EH (cell line): ENCODE results near the gene SCAMP2.

Source experiments
- DNase-seq: peaks from one replicate; pipeline ENCODE4 v3.0.0-alpha.2; 2015; ENCODE audit warnings: low read depth

The SCAMP2 gene

DNA sequence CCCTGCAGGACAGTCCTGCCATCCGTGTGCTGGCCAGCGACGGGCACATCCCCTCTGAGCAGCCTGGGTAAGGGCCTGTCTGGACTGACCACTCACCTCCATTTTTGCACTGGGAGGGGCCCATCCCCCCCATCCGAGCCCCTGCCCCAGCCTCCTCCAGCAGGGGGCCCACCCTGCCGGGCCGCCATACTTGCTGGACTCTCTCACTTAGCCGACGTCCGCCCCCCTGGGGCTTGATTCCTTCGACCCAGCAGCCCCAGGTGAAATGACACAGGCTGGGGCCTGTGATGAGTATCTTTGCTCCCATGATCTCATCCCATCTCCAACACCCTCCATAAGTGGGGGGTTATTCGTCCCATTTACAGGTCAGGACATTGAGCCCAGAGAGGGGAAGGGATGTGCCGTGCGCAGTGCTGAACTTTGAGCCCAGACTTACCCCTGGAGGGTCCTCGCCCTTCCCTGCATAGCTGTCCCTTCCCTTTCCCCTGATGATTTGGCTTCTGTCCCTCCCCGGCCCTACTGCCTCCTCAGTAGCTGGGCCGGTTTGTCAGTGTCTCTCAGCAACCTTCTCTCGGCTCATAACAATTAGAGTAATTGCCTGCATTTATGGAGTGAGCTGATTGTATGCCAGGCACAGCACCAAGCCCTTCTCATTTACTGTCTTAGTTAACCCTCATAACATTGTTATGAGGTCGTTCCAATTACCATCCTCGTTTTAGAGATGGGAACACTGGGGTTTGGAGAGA, 56.4 kb downstream of the SCAMP2 start:
- peak; percentile 40 for DNase-seq

DNA sequence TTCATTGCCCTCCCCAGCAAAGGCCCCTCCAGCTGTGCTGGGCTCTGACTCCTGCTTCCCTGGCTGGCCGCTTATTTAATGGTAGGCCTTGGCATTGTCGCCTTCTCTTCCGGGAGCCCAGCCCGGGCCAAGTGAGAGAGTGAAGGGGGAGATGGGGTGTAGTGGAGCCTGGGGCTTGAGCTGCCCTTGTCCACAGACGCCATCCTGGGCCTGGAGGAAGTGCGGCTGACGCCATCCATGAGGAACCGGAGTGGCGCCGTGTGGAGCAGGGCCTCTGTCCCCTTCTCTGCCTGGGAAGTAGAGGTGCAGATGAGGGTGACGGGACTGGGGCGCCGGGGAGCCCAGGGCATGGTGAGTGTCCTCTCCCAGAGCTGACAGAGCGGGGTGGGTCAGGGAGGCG, 57.2 kb downstream of the SCAMP2 start:
- no peak for DNase-seq

GRCh38 chr15:74815121-74815934, 57.8 kb downstream of the SCAMP2 start:
- DNase-seq = no peak

DNA sequence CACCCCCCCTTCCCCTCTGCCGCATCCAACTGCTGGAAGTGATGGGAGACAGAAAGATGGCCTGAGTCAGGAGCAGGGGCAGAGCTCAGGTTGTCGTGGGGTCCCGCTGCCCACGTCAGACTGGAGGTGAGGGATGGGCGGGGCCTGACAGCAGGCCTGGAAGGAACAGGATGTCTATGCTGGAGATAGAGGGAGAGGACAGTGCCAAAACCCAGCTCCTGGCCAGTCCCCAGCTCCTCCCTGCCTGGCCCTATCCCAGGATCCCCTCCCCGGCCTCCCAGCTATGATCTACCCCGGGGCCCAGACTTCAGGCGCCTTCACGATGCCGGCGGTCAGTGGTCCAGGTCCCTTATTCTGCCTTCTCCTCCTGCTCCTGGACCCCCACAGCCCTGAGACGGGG, 60.6 kb downstream of the SCAMP2 start, which contains the start of gene LMAN1L:
Gene LMAN1L (plus strand): TSS at position 303 of the 400 bp plus-strand sequence. CDS start 20 bp downstream, at position 323.
- no peak for DNase-seq

GRCh38 chr15:74809956-74810355, 63.2 kb downstream of the SCAMP2 start:
- DNase-seq = peak; percentile 63

DNA sequence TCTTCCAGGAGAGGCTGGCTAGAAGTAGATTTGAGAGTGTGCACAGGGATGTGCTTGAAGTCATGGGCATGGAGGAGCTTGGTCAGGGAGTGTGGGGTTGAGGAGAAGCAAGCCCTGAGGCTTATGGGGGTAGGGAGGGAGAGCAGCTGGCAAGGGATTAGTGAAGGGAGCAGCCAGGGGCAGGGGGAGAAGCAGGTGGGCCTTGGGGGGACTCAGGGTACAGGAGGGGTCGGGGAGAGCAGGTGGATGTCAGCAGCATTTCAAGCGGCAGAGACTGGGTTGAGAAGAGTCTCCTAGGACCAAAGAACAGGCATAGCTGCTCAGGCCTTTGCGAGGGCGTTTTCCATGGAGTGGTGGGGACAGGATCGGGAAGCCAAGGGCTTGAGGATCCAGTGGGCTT, 63.9 kb downstream of the SCAMP2 start:
- DNase-seq = no peak

DNA sequence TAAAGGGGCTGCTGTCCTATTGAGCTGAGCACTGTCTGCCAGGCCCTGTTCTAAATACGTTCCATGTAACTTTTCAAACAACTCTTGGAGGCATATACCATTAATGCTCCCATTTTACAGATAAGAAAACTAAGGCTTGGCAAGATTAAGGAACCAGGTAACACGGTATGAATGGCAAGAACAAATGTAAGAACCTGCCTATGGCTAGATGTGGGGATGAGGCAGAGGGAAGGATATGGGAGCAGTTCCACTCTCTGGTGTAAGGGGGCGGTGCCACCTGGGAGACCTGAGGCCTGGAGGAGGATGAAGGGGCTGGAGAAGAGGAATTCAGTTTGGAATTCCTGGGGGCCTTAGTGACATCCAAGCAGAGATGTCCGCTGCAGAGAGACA, 64.3 kb downstream of the SCAMP2 start:
- no peak for DNase-seq

DNA sequence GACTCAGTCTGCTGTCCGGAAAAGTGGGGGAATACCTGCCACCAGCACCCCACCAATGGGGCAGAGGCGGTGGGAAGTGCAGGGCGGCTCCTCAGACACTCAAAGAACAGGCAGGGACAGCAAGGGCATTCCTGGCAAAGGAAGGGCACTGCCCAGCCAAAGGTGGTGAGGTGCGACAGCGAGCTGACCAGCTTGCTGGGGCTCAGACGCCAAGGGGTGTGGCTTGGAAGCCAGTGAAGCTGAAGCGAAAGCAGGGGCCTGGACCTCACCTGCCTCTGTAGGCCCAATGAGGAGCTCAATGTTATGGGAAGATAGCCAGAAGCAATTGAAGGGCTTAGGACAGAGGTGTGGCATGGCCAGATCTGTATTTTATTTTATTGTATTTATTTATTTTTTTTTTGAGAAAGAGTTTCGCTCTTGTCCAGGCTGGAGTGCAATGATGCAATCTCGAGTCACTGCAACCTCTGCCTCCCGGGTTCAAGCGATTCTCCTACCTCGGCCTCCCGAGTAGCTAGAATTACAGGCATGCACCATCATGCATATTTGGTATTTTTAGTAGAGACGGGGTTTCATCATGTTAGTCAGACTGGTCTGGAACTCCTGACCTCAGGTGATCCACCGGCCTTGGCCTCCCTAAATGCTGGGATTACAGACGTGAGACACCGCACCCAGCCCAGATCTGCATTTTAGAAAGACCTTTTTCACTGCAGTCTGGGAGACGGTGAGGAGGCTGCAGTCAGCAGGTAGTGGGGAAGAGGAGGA, 64.9 kb downstream of the SCAMP2 start:
- peak; percentile 45 for DNase-seq

GRCh38 chr15:74807282-74807681, 65.9 kb downstream of the SCAMP2 start:
- no peak for DNase-seq

GRCh38 chr15:74804935-74805334, 68.2 kb downstream of the SCAMP2 start:
- no peak for DNase-seq

- no peak for DNase-seq
Measured at GRCh38 chr15:74802862-74803447, 70.2 kb downstream of the SCAMP2 start.

DNA sequence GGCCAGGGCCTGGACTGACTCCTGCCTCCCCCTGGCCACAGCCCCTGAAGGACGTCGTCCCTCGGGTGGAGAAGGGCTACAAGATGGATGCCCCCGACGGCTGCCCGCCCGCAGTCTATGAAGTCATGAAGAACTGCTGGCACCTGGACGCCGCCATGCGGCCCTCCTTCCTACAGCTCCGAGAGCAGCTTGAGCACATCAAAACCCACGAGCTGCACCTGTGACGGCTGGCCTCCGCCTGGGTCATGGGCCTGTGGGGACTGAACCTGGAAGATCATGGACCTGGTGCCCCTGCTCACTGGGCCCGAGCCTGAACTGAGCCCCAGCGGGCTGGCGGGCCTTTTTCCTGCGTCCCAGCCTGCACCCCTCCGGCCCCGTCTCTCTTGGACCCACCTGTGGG, 70.9 kb downstream of the SCAMP2 start:
- DNase-seq = no peak

GRCh38 chr15:74801311-74801997, 71.7 kb downstream of the SCAMP2 start:
- DNase-seq = no peak

DNA sequence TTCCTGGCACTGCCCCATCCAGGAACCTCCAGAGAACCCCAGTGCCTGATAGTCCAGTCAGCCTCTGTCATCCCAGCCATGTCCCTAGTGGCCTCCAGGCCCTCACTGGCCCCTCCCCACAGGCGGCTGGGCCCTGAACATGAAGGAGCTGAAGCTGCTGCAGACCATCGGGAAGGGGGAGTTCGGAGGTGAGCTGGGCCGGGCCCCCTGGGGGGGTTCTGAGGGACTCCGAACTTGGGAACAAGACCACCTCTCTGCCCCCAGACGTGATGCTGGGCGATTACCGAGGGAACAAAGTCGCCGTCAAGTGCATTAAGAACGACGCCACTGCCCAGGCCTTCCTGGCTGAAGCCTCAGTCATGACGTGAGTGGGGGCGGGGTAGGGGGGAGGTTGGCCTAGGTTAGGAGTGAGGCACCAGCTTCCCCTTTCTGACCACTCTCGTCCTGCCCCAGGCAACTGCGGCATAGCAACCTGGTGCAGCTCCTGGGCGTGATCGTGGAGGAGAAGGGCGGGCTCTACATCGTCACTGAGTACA, 72.5 kb downstream of the SCAMP2 start:
- DNase-seq = no peak

- DNase-seq = peak; percentile 64
Measured at GRCh38 chr15:74799856-74800558, 73.2 kb downstream of the SCAMP2 start.

DNA sequence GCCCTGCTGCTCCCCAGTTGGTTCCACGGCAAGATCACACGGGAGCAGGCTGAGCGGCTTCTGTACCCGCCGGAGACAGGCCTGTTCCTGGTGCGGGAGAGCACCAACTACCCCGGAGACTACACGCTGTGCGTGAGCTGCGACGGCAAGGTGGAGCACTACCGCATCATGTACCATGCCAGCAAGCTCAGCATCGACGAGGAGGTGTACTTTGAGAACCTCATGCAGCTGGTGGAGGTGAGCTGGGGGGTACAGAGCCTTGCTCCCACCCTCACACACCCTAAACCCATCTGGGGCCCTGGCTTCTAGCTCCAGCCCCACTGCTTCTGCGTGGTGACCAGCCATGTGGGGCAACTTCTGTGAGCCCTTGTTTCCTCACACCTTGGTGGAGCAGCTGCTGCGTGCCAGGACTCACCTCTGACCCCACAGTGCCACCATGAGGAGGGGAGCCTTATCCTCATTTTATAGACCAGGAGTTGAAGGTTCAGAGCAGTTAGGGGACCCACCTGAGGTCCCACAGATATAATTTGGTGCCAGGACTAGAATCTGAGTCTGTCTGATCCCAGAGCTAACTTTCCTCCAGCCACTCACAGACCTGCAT, 73.8 kb downstream of the SCAMP2 start:
- DNase-seq = no peak

GRCh38 chr15:74798388-74799254, 74.5 kb downstream of the SCAMP2 start:
- no peak for DNase-seq

- DNase-seq = no peak
Measured at GRCh38 chr15:74795966-74796625, 77.1 kb downstream of the SCAMP2 start.

GRCh38 chr15:74794970-74795349, 78.2 kb downstream of the SCAMP2 start:
- DNase-seq = no peak
